ENCODE data around the gene NOL6.
A peak's percentile ranks its signal among the peaks of the same experiment; 100 is the strongest.

The NOL6 gene

DNA sequence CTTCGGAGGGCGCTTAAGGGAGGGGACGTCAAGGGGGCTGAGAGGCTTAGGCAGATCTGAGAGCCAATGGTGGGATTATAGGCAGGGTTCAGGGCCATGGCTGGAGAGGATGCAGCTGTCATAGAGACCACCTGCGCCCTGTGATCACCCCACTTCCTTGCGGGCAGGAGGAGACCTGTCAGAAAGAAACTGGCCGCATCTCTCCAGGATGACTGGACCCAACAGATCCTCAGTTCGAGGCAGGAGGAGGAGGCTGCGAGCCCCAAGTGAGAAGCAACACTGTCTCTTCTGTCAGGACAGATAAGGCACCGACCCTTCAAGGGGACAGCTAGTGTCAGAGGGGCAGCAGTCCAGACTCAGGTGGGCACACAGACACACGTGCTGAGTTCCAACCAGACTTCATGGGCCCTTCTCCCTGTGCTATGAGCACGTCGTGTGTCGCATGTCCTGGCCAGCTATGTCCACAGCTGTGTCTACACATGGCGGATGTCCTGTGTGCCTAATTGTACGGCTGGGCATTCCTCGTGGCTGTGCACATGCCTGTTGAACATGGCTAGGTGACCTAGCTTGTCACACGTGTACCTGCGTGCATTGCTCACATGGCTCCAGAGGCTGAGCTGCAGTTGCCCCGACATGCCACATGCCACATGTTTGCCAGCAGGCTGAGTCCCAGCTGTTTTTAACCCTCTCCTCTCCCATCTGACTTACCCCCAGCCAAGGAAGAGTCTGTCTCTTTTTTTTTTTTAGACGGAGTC, 25.7 kb downstream of the NOL6 start:
- no peak for DNase-seq

- peak; percentile 67 for DNase-seq
Measured at GRCh38 chr9:33446946-33447798, 26.6 kb downstream of the NOL6 start, which contains the start of gene AQP3. AQP3 (minus strand) TSS chr9:33447593; CDS start chr9:33447530, 63 bp downstream.

DNA sequence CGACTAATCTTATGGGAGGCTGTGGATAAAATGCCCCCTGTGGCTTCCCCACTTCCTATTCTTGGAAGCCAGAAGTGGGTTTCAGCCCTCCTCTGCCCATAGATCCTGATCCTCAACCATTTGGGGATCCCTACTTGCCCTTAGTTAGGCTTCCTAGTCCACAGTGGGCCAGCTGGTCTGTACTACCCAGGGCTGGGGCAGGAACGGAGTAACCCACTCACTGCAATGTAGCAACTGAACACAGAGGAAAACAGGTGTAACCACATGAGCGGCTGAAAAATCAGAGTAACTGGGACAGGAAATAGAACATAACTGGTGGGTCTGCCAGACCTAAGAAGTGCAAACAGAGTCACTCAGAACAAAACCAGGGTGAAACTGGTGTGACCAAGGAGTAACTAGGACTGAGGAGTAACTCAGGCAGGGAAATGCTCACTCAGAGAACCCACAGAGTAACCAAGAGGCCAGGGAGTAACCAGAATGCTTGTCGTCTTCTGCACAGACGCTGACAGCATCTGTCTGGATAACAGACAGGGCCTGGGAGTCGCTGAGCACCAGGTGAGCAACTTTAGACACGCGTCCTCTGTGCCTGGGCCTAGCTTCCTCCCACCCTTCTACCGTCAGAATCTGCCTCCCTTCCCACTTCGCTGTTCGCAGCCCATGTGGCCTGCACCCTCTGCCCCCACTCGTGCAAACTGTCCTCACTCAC, 27.3 kb downstream of the NOL6 start:
- DNase-seq = no peak

- DNase-seq = no peak
Measured at GRCh38 chr9:33445389-33446239, 28.1 kb downstream of the NOL6 start.

GRCh38 chr9:33443464-33444154, 30.1 kb downstream of the NOL6 start:
- DNase-seq = no peak

- DNase-seq = peak; percentile 57
Measured at GRCh38 chr9:33443047-33443446, 30.7 kb downstream of the NOL6 start.

GRCh38 chr9:33442125-33442524, 31.6 kb downstream of the NOL6 start:
- no peak for DNase-seq

DNA sequence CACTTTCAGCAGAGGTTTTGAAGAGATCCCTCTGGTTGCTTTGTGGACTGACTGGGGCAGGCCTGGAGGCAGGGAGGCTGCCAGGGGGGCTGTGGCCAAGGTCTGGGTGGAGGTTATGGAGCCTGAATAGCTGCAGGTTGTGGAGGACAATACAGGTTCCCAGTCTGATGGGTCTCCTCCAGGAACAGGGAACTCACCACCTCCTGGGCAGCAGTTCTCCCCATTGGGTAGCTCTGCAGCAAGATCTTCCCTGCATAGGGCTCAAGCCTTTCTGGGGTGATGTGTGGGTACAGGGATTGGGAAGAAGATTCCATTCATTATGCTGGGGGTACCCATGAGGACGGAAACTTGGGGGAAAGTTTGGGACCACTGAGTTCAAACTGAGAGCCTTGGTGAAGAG, 33.1 kb downstream of the NOL6 start:
- DNase-seq = no peak

DNA sequence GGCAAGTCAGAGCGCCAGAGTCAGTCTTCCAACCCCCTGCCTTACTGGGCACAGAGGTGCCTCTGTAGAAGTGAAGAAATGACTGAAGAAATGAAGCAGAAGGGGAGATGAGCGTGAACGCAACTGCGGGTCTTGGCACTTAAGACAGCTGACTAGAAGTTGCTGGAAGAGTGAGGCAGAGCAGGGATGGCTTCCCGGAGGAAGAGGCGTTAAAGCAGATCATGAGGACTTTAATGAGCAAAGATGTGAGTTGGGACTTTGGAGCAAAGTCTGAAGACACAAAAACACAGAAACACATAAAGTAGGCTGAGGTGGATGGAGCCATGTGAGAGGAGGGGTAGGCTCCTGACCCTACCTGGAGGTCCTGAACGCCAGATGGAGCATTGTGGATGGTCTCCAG, 33.5 kb downstream of the NOL6 start:
- DNase-seq = no peak

- DNase-seq = no peak
Measured at GRCh38 chr9:33439731-33440130, 34.0 kb downstream of the NOL6 start.

- DNase-seq = no peak
Measured at GRCh38 chr9:33438926-33439680, 34.6 kb downstream of the NOL6 start.

GRCh38 chr9:33437898-33438297, 35.8 kb downstream of the NOL6 start:
- DNase-seq = no peak

- DNase-seq = no peak
Measured at GRCh38 chr9:33437205-33437604, 36.5 kb downstream of the NOL6 start.

GRCh38 chr9:33436445-33436844, 37.3 kb downstream of the NOL6 start:
- no peak for DNase-seq

GRCh38 chr9:33435821-33436277, 37.9 kb downstream of the NOL6 start:
- no peak for DNase-seq

DNA sequence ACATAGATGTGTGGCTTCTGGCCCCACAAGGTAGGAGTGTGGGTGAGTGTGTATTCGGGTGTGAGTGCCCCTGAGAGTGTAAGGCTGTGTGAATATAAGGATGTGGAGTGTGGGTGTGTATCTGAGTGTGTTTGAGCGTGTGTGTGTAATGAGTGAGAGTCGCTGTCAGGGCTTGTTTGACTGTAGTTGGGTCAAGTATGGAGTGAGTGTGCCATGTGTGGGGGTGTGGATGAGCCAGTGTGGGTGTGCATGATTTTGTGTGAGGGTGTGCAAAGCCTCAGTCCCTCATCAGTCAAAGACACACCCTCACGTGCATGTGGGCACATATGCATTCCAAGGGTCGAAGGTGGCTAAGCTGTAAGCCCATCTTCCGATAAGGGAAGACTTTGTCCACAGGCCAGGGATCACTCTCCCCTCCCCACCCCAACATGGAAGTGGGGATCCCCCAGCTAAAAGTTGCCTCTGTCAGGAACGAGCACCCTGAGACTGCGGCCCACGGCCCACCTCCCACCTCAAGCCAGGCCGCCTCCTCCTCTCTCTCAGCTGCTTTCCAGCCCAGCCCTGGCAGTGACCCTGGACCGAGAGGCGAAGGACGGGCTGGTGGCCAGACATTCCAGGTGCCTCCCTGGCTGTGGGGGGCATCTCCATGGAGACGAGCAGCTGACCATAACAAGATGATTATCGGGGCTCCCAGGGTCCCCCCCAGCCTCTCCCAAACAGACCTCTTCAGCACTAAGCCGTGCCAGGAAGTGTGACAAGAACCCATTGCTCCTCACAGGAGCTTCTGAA, 39.2 kb downstream of the NOL6 start:
- DNase-seq = no peak

DNA sequence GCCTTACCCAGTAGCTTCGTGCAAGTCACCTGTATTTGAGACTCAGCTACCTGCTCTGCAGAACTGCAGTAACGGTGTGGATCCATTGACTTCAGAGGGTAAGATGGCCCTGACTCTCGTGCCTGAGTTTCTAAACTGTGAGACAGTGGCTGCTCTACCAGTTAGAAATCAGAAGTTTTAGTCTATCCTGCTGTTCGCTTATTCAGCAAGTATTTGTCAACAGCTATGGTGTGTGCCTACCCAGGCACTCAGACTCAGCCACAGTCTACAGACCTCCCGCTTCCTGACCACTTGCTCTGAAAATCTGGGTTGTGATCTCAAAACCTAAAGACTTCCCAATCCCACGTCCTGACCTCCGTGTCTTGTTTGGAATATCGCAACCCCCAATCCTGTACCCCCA, 39.9 kb downstream of the NOL6 start:
- no peak for DNase-seq

- no peak for DNase-seq
Measured at GRCh38 chr9:33431420-33431819, 42.3 kb downstream of the NOL6 start.

DNA sequence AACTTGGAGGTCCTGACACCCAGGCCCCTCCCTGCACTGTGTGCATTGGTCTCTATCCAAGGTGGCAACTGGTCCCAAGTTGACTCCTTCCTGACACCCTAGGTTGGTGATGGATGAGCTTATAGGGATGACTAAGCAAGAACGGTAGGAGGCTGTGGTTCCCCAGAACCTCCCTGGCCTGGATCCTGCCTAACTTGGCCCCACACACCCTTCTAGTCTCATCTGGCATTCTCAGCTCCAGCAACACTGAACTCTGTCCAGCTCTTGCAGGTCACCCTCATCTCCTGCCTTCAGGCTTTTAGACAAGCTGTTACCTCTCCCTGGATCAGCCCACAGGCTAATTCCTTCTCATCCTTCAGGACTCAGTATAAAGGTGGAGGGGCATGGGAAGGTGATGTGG, 42.8 kb downstream of the NOL6 start:
- DNase-seq = no peak
